ENCODE measurements around the gene DCBLD1.

The DCBLD1 gene

GRCh38 chr6:117525607-117526006 lies 43.1 kb downstream of the DCBLD1 start:
- DNase-seq (ENCODE audit: low read depth in 2 of 3, low spot score in 2 of 3) = no peak

- no peak for DNase-seq (ENCODE audit: low read depth in 2 of 3, low spot score in 2 of 3)
Measured at GRCh38 chr6:117530467-117531242, 48.2 kb downstream of the DCBLD1 start.

- DNase-seq (ENCODE audit: low read depth in 2 of 3, low spot score in 2 of 3) = no peak
Measured at GRCh38 chr6:117531346-117531745, 48.9 kb downstream of the DCBLD1 start.

- no peak for DNase-seq (ENCODE audit: low read depth in 2 of 3, low spot score in 2 of 3)
Measured at GRCh38 chr6:117531809-117532725, 49.6 kb downstream of the DCBLD1 start.

GRCh38 chr6:117533775-117534174 lies 51.3 kb downstream of the DCBLD1 start:
- no peak for DNase-seq (ENCODE audit: low read depth in 2 of 3, low spot score in 2 of 3)

- no peak for DNase-seq (ENCODE audit: low read depth in 2 of 3, low spot score in 2 of 3)
Measured at GRCh38 chr6:117534974-117535373, 52.5 kb downstream of the DCBLD1 start.

GRCh38 chr6:117536317-117536716 lies 53.8 kb downstream of the DCBLD1 start:
- no peak for DNase-seq (ENCODE audit: low read depth in 2 of 3, low spot score in 2 of 3)

- DNase-seq (ENCODE audit: low read depth in 2 of 3, low spot score in 2 of 3) = no peak
Measured at GRCh38 chr6:117538615-117539014, 56.1 kb downstream of the DCBLD1 start.

- no peak for DNase-seq (ENCODE audit: low read depth in 2 of 3, low spot score in 2 of 3)
Measured at GRCh38 chr6:117540670-117541069, 58.2 kb downstream of the DCBLD1 start.

- no peak for DNase-seq (ENCODE audit: low read depth in 2 of 3, low spot score in 2 of 3)
Measured at GRCh38 chr6:117542493-117542892, 60.0 kb downstream of the DCBLD1 start.

GRCh38 chr6:117544716-117545115 lies 62.2 kb downstream of the DCBLD1 start:
- no peak for DNase-seq (ENCODE audit: low read depth in 2 of 3, low spot score in 2 of 3)

GRCh38 chr6:117545161-117545595 lies 62.7 kb downstream of the DCBLD1 start:
- DNase-seq (ENCODE audit: low read depth in 2 of 3, low spot score in 2 of 3) = no peak

- DNase-seq (ENCODE audit: low read depth in 2 of 3, low spot score in 2 of 3) = no peak
Measured at GRCh38 chr6:117546674-117547073, 64.2 kb downstream of the DCBLD1 start.

GRCh38 chr6:117547688-117548621 lies 65.5 kb downstream of the DCBLD1 start:
- DNase-seq (ENCODE audit: low read depth in 2 of 3, low spot score in 2 of 3) = peak in 2 of 3 experiments; percentile 11 to 19

- DNase-seq (ENCODE audit: low read depth in 2 of 3, low spot score in 2 of 3) = no peak
Measured at GRCh38 chr6:117548797-117549301, 66.4 kb downstream of the DCBLD1 start.

GRCh38 chr6:117549611-117550010 lies 67.1 kb downstream of the DCBLD1 start:
- DNase-seq (ENCODE audit: low read depth in 2 of 3, low spot score in 2 of 3) = no peak

GRCh38 chr6:117550078-117550600 lies 67.7 kb downstream of the DCBLD1 start:
- DNase-seq (ENCODE audit: low read depth in 2 of 3, low spot score in 2 of 3) = no peak

- DNase-seq (ENCODE audit: low read depth in 2 of 3, low spot score in 2 of 3) = no peak
Measured at GRCh38 chr6:117550618-117551242, 68.3 kb downstream of the DCBLD1 start.

- no peak for DNase-seq (ENCODE audit: low read depth in 2 of 3, low spot score in 2 of 3)
Measured at GRCh38 chr6:117552618-117553017, 70.1 kb downstream of the DCBLD1 start.

GRCh38 chr6:117553142-117553541 lies 70.7 kb downstream of the DCBLD1 start:
- no peak for DNase-seq (ENCODE audit: low read depth in 2 of 3, low spot score in 2 of 3)

Measured in activated CD8-positive, alpha-beta memory T cell treated with anti-CD3 and anti-CD28 coated beads for 48 hours (primary cell).